Measurements from ENCODE around the gene PHGDH.

PHGDH gene

DNA sequence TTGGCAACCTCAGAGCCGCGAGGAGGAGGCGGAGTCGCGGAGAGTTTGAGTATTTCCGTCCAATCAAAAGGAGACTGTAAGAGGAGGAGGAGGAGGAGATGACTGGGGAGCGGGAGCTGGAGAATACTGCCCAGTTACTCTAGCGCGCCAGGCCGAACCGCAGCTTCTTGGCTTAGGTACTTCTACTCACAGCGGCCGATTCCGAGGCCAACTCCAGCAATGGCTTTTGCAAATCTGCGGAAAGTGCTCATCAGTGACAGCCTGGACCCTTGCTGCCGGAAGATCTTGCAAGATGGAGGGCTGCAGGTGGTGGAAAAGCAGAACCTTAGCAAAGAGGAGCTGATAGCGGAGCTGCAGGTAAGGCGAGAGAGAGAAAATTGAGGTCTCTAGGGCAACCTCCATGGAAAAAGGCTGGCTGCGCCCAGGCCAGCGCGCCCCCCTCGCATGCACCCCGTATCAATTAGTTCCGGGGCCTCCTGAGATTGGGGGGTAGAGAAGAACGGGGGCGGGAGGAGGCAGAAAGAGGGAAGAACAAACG, at the start of gene PHGDH:
Gene PHGDH, plus strand, starts transcription at position 131 of the 538 bp plus-strand sequence. Its CDS starts 89 bp downstream, at position 220.
- Histone ChIP-seq H3K9me3 (ENCODE audit: control insufficient read depth in 5 of 5, low read length in 5 of 5) (no peaks in the 10 kb centered on the region), H3K9ac (ENCODE audit: low read length in 5 of 5) (peak within 1 kb of the TSS in 4 of 5 donors; percentile 4 to 41 (median 18)), H3K27ac (ENCODE audit: low read depth, low read length) (peak within 1 kb of the TSS; percentile 74), H3K4me3 (ENCODE audit: low read depth in 1 of 5, low read length in 5 of 5) (peak within 1 kb of the TSS; percentile 58 to 89 (median 77)), H3K4me1 (ENCODE audit: control insufficient read depth in 5 of 5, insufficient read depth in 5 of 5, low read length in 5 of 5) (peaks cover 9 to 45% (median 38%) of the 10 kb centered on the region in 5 donors), H3K36me3 (ENCODE audit: control insufficient read depth in 5 of 5, insufficient read depth in 5 of 5, low read length in 5 of 5) (no peaks in the 10 kb centered on the region), H3K27me3 (ENCODE audit: control insufficient read depth in 5 of 5, insufficient read depth in 4 of 5, low read length in 5 of 5) (no peaks in the 10 kb centered on the region)

DNA sequence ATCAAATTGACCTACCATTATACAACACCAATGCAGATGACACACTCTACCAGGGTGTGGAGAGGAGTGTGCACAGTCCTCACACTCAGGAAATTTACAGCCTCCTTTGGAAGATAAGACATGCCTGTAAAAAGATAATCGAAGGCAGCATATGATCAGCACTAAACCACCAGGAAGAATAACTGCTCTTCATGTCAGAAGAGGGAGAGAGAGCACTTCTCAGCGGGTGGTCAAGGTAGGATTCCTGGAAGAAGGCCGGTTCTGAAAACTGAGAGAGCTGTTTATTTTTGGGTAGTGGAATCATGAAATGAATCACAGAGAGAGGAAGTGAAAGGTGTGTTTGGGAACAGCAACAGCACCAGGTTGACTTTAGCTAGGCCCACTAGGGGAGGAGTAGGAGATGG, 49.7 kb upstream of the PHGDH start:
- Histone ChIP-seq H3K36me3 (ENCODE audit: control insufficient read depth in 5 of 5, insufficient read depth in 5 of 5, low read length in 5 of 5) (no peaks in the 10 kb centered on the region), H3K27ac (ENCODE audit: low read depth, low read length) (no peak overlapping the region), H3K4me3 (ENCODE audit: low read depth in 1 of 5, low read length in 5 of 5) (no peak overlapping the region), H3K4me1 (ENCODE audit: control insufficient read depth in 5 of 5, insufficient read depth in 5 of 5, low read length in 5 of 5) (no peaks in the 10 kb centered on the region), H3K9me3 (ENCODE audit: control insufficient read depth in 5 of 5, low read length in 5 of 5) (no peaks in the 10 kb centered on the region), H3K9ac (ENCODE audit: low read length in 5 of 5) (no peak overlapping the region), H3K27me3 (ENCODE audit: control insufficient read depth in 5 of 5, insufficient read depth in 4 of 5, low read length in 5 of 5) (no peaks in the 10 kb centered on the region)

DNA sequence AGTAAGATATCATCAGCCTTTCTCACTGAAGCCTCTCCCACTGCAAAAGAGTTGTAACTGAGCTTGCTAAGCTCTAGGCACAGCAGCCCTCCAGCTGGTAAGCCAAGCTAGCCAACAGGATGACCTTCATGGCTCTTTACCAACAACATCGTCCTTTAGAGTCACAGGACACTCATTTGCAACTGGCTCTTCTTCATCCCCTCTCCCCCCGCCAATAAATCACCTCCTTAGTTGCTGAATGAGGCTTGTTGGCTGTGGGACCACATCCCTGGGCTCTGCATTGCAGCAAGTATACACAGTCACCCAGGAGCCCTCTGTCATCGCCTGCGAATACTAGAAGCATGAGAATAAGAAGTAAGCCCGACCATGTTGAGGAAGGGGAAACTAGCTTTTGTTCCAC, 47.7 kb upstream of the PHGDH start:
- no peak overlapping the region for H3K4me3 ChIP-seq (ENCODE audit: low read depth in 1 of 5, low read length in 5 of 5)

DNA sequence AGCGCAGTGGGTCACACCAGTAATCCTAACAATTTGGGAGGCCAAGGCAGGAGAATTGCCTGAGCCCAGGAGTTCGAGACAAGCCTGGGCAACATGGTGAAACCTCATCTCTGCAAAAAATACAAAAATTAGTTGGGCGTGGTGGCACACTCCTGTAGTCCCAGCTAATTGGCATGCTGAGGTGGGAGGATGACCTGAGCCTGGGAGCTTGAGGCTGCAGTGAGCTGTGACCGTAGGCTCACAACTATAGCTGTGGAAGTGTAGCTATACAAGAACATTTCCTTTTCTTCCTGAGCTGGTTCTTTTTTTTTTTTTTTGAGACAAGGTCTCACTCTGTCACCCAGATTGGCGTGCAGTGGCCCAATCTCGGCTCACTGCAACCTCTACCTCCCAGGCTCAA, 44.6 kb upstream of the PHGDH start:
- Histone ChIP-seq H3K4me1 (ENCODE audit: control insufficient read depth in 5 of 5, insufficient read depth in 5 of 5, low read length in 5 of 5) (no peaks in the 10 kb centered on the region), H3K4me3 (ENCODE audit: low read depth in 1 of 5, low read length in 5 of 5) (no peak overlapping the region), H3K27ac (ENCODE audit: low read depth, low read length) (no peak overlapping the region), H3K9me3 (ENCODE audit: control insufficient read depth in 5 of 5, low read length in 5 of 5) (no peaks in the 10 kb centered on the region), H3K27me3 (ENCODE audit: control insufficient read depth in 5 of 5, insufficient read depth in 4 of 5, low read length in 5 of 5) (no peaks in the 10 kb centered on the region), H3K36me3 (ENCODE audit: control insufficient read depth in 5 of 5, insufficient read depth in 5 of 5, low read length in 5 of 5) (no peaks in the 10 kb centered on the region), H3K9ac (ENCODE audit: low read length in 5 of 5) (no peak overlapping the region)

More for the DNA sequence above, 47.7 kb upstream of the PHGDH start:
- no peaks in the 10 kb centered on the region for H3K9me3 ChIP-seq (ENCODE audit: control insufficient read depth in 5 of 5, low read length in 5 of 5)
- H3K36me3 ChIP-seq (ENCODE audit: control insufficient read depth in 5 of 5, insufficient read depth in 5 of 5, low read length in 5 of 5): no peaks in the 10 kb centered on the region
- H3K9ac ChIP-seq (ENCODE audit: low read length in 5 of 5): no peak overlapping the region
- H3K27ac ChIP-seq (ENCODE audit: low read depth, low read length): no peak overlapping the region
- H3K4me1 ChIP-seq (ENCODE audit: control insufficient read depth in 5 of 5, insufficient read depth in 5 of 5, low read length in 5 of 5): no peaks in the 10 kb centered on the region
- H3K27me3 ChIP-seq (ENCODE audit: control insufficient read depth in 5 of 5, insufficient read depth in 4 of 5, low read length in 5 of 5): no peaks in the 10 kb centered on the region

DNA sequence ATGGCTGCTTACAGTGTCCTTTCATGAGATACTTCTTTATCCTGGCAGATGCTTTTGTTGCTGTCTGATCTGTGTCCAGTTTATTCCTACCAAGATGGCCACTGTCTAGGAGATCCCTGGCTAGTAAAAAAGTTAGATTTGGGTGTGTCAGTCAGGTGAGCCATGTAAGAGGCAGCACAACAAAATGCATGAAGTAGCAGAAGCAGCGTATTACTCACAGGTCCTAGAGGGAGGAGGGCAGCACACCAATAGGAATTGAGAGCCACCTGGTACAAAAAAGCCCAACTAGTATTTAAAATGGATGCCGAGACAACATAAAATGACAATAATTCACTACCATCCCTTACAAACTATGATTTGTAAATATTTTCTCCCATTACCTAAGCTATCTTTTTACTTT, 40.8 kb upstream of the PHGDH start:
- Histone ChIP-seq H3K9ac (ENCODE audit: low read length in 5 of 5) (no peak overlapping the region), H3K4me1 (ENCODE audit: control insufficient read depth in 5 of 5, insufficient read depth in 5 of 5, low read length in 5 of 5) (peaks cover 2 to 17% (median 10%) of the 10 kb centered on the region in 5 donors), H3K27ac (ENCODE audit: low read depth, low read length) (no peak overlapping the region), H3K36me3 (ENCODE audit: control insufficient read depth in 5 of 5, insufficient read depth in 5 of 5, low read length in 5 of 5) (no peaks in the 10 kb centered on the region), H3K27me3 (ENCODE audit: control insufficient read depth in 5 of 5, insufficient read depth in 4 of 5, low read length in 5 of 5) (no peaks in the 10 kb centered on the region), H3K4me3 (ENCODE audit: low read depth in 1 of 5, low read length in 5 of 5) (no peak overlapping the region), H3K9me3 (ENCODE audit: control insufficient read depth in 5 of 5, low read length in 5 of 5) (no peaks in the 10 kb centered on the region)

DNA sequence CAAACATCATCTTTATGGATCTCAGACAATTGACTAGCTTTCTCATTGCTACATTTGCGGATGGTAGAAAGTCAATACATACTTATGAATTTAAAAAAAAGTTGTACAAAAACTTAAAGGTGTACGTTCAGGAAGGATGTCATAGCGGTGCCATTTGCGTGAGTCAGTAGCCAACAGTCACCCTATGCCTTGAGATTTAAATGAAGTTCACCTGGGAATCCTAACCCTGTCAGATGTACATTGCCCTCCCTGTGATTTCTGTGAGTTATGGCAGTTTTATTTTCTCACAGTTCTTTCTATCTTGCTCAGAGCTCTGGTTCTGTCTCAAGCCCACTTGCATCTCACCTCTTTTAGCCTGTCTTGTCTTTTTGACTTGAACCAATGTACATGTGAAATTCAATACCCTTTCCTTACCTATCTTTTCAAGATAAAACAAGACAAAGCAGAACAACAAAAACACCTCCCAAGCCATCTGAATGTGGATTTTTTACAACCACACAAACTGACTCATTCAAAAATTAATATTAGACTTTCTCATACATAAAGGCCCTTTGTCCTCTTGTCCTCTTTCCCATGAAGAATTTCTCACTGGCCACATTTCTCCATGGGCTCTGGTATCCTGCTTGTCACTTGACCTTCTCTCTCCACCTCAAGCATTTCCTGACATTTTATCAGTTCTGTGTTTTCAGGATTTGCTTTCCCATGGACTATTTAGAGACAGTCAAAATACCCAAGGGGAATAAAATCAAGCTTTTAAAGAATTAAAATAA, 38.4 kb upstream of the PHGDH start:
- no peak overlapping the region for H3K27ac ChIP-seq (ENCODE audit: low read depth, low read length)
- H3K27me3 ChIP-seq (ENCODE audit: control insufficient read depth in 5 of 5, insufficient read depth in 4 of 5, low read length in 5 of 5): no peaks in the 10 kb centered on the region
- H3K4me1 ChIP-seq (ENCODE audit: control insufficient read depth in 5 of 5, insufficient read depth in 5 of 5, low read length in 5 of 5): peaks cover 3 to 26% (median 15%) of the 10 kb centered on the region in 5 donors
- H3K9ac ChIP-seq (ENCODE audit: low read length in 5 of 5): no peak overlapping the region
- no peak overlapping the region for H3K4me3 ChIP-seq (ENCODE audit: low read depth in 1 of 5, low read length in 5 of 5)
- H3K36me3 ChIP-seq (ENCODE audit: control insufficient read depth in 5 of 5, insufficient read depth in 5 of 5, low read length in 5 of 5): no peaks in the 10 kb centered on the region
- H3K9me3 ChIP-seq (ENCODE audit: control insufficient read depth in 5 of 5, low read length in 5 of 5): no peaks in the 10 kb centered on the region

DNA sequence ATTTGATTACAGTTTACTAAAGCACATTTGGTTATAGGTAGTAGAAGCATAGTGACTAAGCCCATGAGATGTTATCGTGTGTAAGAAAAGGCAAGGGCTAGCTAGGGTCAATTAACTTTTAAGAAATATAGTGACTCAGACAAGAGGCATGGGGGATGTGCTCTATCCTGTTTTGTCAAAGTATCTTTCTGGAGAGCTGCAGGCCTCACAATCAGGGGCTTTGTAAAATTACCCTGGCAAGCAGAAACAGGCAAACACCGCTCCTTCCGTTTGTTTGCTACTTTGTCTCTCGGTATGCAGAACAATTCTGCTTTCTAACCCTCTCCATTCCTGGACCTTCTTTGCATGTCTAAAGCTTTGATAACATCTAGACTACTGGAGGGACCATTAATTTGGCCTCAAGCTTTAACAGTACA, 37.6 kb upstream of the PHGDH start:
- Histone ChIP-seq H3K4me1 (ENCODE audit: control insufficient read depth in 5 of 5, insufficient read depth in 5 of 5, low read length in 5 of 5) (peaks cover 3 to 26% (median 15%) of the 10 kb centered on the region in 5 donors), H3K27me3 (ENCODE audit: control insufficient read depth in 5 of 5, insufficient read depth in 4 of 5, low read length in 5 of 5) (no peaks in the 10 kb centered on the region), H3K9ac (ENCODE audit: low read length in 5 of 5) (no peak overlapping the region), H3K27ac (ENCODE audit: low read depth, low read length) (no peak overlapping the region), H3K36me3 (ENCODE audit: control insufficient read depth in 5 of 5, insufficient read depth in 5 of 5, low read length in 5 of 5) (no peaks in the 10 kb centered on the region), H3K9me3 (ENCODE audit: control insufficient read depth in 5 of 5, low read length in 5 of 5) (no peaks in the 10 kb centered on the region), H3K4me3 (ENCODE audit: low read depth in 1 of 5, low read length in 5 of 5) (no peak overlapping the region)

DNA sequence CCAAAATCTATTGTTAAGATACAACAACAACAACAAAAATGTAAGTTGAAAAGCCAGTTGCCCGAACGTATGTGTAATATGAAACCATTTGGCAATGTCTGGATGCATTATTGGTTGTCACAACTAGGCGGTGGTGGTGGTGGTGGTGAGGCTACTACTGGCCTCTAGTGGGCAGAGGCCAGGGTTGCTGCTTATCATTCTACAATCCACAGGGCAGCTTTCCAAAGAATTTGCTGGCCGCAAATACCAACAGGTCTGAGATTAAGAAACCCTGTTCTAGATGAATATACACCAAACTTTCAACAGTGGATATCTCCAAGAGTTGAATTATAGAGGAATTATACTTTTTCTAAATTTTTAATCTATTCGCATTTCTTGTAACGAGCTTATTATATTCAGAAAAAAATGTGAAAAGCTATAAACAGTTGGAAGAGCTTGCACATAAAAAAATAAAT, 36.9 kb upstream of the PHGDH start:
- Histone ChIP-seq H3K9ac (ENCODE audit: low read length in 5 of 5) (peak overlapping the region in 2 of 5 donors; percentile 71 to 75), H3K4me3 (ENCODE audit: low read depth in 1 of 5, low read length in 5 of 5) (peak overlapping the region in 3 of 5 donors; percentile 54 to 61 (median 60))

DNA sequence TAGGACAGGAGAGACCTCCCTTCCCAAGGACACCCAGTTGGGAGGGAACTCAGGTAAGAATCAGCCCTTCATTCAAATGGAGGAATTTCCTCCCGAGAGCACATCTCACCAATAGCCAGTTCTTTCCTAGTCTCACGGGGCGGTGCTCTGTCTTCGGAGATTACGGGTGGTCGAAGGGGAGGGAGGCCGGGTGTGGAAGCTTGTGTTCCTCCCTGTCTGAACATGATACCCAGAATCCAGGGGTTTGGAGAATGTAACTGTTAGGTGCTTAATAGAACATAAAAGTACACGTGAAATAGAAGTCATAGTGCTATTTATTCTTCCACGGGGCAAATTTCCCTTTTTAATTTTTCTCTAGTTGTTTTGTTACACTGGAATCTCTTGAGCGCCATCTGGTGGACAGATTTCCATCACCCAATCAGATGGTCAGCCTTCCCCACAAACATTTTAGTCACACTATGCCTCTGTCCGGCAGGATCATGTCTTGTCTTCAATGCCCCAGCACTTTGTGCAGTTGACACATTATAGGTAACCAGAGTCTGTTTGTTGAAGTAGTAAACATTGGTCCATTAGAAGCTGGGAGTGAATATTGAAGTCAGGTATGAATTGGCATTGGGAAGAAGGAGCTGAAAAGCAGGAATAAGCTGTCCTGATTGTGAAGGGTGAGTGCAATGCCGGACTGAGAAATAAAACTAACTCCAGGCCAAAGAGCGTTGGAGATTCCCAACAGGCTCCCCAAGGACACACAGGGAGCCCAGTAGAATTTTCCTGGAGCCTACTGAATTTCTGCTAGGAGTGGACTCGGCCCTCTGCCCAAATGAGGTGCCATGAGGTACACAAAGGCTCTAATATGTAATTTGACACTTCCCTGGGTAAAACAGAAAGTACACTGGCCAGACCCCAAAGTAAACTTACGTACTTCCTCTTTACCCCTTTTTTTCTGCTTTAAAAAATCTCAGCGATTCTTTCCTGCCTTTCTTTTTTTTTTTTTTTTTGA, 36.1 kb upstream of the PHGDH start:
- H3K9me3 ChIP-seq (ENCODE audit: control insufficient read depth in 5 of 5, low read length in 5 of 5): no peaks in the 10 kb centered on the region

More for the DNA sequence above, 36.9 kb upstream of the PHGDH start:
- no peaks in the 10 kb centered on the region for H3K36me3 ChIP-seq (ENCODE audit: control insufficient read depth in 5 of 5, insufficient read depth in 5 of 5, low read length in 5 of 5)
- H3K9me3 ChIP-seq (ENCODE audit: control insufficient read depth in 5 of 5, low read length in 5 of 5): no peaks in the 10 kb centered on the region
- peaks cover 3 to 26% (median 15%) of the 10 kb centered on the region in 5 donors for H3K4me1 ChIP-seq (ENCODE audit: control insufficient read depth in 5 of 5, insufficient read depth in 5 of 5, low read length in 5 of 5)
- H3K27ac ChIP-seq (ENCODE audit: low read depth, low read length): peak overlapping the region; percentile 55
- H3K27me3 ChIP-seq (ENCODE audit: control insufficient read depth in 5 of 5, insufficient read depth in 4 of 5, low read length in 5 of 5): no peaks in the 10 kb centered on the region

More for the DNA sequence above, 36.1 kb upstream of the PHGDH start:
- peak overlapping the region; percentile 55 for H3K27ac ChIP-seq (ENCODE audit: low read depth, low read length)
- H3K4me3 ChIP-seq (ENCODE audit: low read depth in 1 of 5, low read length in 5 of 5): peak overlapping the region; percentile 54 to 61 (median 60)
- H3K36me3 ChIP-seq (ENCODE audit: control insufficient read depth in 5 of 5, insufficient read depth in 5 of 5, low read length in 5 of 5): no peaks in the 10 kb centered on the region
- H3K9ac ChIP-seq (ENCODE audit: low read length in 5 of 5): peak overlapping the region in 4 of 5 donors; percentile 8 to 75 (median 72)
- no peaks in the 10 kb centered on the region for H3K27me3 ChIP-seq (ENCODE audit: control insufficient read depth in 5 of 5, insufficient read depth in 4 of 5, low read length in 5 of 5)
- peaks cover 3 to 26% (median 15%) of the 10 kb centered on the region in 5 donors for H3K4me1 ChIP-seq (ENCODE audit: control insufficient read depth in 5 of 5, insufficient read depth in 5 of 5, low read length in 5 of 5)

Data from subcutaneous abdominal adipose tissue (tissue), 5 donors.